ENCODE results near the gene C1orf167.

DNA sequence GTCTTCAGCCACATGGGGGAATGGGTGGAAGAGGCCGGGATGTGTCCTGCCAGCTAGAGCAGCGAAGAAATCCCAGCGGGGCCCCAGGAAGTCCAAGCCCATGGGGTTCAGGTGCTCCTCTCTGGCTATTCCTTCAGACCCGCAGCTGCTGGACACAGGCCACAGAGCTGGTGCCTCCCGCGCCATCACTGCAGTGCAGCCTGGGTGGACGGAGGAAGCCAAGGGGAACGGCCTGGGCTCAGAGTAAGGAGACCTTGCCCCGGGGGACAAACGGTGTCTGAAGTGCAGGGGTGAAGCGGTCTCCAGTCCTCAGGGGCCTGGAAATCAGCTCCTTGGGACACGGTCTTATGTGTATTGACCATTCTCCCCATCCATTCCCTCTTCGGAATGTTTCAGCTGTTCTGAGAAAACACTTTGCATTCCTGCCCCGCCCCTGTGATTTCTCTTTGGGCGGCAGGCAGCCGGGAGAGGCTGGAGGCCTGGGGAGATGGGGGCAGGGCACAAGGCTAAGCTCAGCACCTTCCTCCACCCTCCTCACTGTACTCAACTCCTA lies 25.3 kb downstream of the C1orf167 start:
- TF ChIP-seq, protein P1, sequence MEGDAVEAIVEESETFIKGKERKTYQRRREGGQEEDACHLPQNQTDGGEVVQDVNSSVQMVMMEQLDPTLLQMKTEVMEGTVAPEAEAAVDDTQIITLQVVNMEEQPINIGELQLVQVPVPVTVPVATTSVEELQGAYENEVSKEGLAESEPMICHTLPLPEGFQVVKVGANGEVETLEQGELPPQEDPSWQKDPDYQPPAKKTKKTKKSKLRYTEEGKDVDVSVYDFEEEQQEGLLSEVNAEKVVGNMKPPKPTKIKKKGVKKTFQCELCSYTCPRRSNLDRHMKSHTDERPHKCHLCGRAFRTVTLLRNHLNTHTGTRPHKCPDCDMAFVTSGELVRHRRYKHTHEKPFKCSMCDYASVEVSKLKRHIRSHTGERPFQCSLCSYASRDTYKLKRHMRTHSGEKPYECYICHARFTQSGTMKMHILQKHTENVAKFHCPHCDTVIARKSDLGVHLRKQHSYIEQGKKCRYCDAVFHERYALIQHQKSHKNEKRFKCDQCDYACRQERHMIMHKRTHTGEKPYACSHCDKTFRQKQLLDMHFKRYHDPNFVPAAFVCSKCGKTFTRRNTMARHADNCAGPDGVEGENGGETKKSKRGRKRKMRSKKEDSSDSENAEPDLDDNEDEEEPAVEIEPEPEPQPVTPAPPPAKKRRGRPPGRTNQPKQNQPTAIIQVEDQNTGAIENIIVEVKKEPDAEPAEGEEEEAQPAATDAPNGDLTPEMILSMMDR (IDR thresholded peaks at IDR 0.05): no peak
- no peak for TF ChIP-seq EZH2 (IDR thresholded peaks at IDR 0.05; ENCODE audit: borderline replicate concordance, insufficient read depth, low read depth, low read length, poor library complexity, severe bottlenecking)
